Measurements from ENCODE around the gene KANSL1.

KANSL1 gene

GRCh38 chr17:46085522-46085921, 107.7 kb downstream of the KANSL1 start:
- TF ChIP-seq CTCF (conservative IDR thresholded peaks at IDR 0.05; ENCODE audit: low read length): no peak
- no peak for DNase-seq (ENCODE audit: low read depth)
- H3K4me3 ChIP-seq (ENCODE audit: low read length): no peak overlapping the region

- no peak overlapping the region for H3K4me3 ChIP-seq (ENCODE audit: low read length)
- DNase-seq (ENCODE audit: low read depth): no peak
- TF ChIP-seq CTCF (conservative IDR thresholded peaks at IDR 0.05; ENCODE audit: low read length): no peak
These were observed 111.0 kb downstream of the KANSL1 start for GRCh38 chr17:46082257-46082656.

DNA sequence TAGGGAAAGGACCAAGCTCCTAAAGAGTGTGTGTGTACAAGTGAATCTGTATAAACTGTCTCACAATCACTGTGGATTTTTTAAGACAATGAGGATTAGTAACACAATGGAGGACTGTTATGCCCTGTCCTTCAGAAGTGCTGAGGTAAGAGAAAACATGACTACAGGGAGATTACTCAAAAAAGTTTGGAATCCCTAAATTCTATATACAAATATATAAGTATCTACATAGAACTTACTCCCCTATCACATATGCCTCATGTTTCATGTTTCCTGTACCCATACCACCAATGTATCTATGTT, 112.3 kb downstream of the KANSL1 start:
- no peak for TF ChIP-seq CTCF (conservative IDR thresholded peaks at IDR 0.05; ENCODE audit: low read length)
- no peak for DNase-seq (ENCODE audit: low read depth)
- H3K4me3 ChIP-seq (ENCODE audit: low read length): no peak overlapping the region

DNA sequence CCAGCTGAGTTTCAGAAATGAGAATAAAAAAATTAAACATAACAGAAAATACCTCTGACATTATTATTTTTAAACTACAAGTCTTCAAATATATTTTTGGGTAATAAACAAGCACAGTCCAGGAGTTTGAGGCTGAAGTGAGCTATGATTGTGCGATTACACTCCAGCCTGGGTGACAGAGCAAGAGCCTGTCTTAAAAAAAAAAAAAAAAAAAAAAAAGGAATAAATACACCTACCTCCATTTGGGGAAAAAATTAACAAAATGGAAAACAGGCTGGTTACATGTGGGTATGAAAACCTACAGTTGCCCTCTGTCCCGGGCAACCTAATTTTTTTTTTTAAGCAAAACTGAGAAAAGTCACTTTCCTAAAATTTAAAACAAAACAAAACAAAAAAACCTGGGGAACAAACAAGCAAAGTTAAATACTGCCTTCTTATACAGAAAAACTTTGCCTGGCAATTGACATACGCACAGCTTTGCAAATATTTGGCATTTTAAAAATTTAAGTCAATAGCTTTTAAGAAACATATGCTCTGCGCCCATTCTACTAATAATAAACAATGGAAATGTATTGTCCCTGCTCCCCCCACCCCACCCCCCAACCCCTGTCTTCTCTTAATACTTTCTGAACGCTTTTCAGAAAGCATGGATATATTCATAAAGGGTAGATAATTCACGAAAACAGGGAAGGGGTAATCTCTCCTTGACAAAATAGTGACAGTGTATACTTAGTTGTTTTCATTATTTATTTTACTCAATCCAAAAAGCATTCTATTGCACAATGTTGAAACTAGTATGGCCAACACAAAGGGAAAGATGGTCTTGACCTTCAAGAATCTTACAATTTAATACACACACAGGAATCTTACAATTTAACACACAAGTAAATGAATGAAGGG, 112.9 kb downstream of the KANSL1 start:
- TF ChIP-seq CTCF (conservative IDR thresholded peaks at IDR 0.05; ENCODE audit: low read length): no peak
- DNase-seq (ENCODE audit: low read depth): no peak
- no peak overlapping the region for H3K4me3 ChIP-seq (ENCODE audit: low read length)

GRCh38 chr17:46078675-46079074, 114.6 kb downstream of the KANSL1 start:
- H3K4me3 ChIP-seq (ENCODE audit: low read length): no peak overlapping the region
- DNase-seq (ENCODE audit: low read depth): no peak
- no peak for TF ChIP-seq CTCF (conservative IDR thresholded peaks at IDR 0.05; ENCODE audit: low read length)

DNA sequence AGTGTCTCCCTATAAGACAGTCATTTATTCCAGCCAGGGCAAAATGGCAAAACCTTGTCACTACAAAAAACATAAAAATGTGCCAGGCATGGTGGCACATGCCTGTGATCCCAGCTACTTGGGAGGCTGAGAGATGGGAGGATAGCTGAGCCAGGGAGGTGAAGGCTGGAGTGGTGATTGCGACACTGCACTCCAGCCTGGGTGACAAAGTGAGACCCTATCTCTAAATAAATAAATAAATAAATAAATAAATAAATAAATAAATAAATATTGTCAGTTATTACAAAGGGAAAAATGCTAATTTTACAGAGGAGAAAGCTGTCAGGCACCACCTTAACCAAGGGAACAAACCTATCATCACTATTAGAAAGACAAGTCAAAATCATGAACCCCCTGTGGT, 118.7 kb downstream of the KANSL1 start:
- no peak overlapping the region for H3K4me3 ChIP-seq (ENCODE audit: low read length)
- TF ChIP-seq CTCF (conservative IDR thresholded peaks at IDR 0.05; ENCODE audit: low read length): no peak
- no peak for DNase-seq (ENCODE audit: low read depth)

DNA sequence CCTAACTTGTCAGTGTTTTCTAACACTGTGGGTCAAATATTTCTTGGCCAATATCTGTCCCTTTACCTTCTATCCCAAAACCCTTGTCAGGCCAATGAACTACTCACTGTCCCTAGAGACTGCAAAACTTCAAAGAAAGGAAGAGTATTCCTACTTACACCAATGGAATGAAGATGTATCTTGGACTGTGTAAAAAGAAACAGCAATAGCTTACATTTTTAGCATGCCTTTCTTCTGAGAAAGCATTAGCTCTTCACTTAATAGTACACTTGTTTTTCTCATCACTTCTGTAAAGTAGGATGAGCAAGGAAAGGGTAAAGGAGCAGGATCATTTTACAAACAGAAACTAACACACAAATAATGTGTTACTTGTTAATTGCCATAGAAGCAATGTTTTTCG, 120.2 kb downstream of the KANSL1 start:
- no peak for TF ChIP-seq CTCF (conservative IDR thresholded peaks at IDR 0.05; ENCODE audit: low read length)
- DNase-seq (ENCODE audit: low read depth): peak; percentile 92
- no peak overlapping the region for H3K4me3 ChIP-seq (ENCODE audit: low read length)

All from AG10803 (cell line).